NCI-H1436 (cell line): ENCODE results near the gene SPAG9.
A peak's percentile ranks its signal among the peaks of the same experiment; 100 is the strongest.
"Not testable (repeated sequence)": the region's sequence is repeated elsewhere in the genome, so short reads cannot be mapped to it uniquely, and the experiment has no call there.

Experiments
- DNase-seq: peaks from one replicate; lab custom pipeline; 2025; lab: John Stamatoyannopoulos, UW

SPAG9 gene

DNA sequence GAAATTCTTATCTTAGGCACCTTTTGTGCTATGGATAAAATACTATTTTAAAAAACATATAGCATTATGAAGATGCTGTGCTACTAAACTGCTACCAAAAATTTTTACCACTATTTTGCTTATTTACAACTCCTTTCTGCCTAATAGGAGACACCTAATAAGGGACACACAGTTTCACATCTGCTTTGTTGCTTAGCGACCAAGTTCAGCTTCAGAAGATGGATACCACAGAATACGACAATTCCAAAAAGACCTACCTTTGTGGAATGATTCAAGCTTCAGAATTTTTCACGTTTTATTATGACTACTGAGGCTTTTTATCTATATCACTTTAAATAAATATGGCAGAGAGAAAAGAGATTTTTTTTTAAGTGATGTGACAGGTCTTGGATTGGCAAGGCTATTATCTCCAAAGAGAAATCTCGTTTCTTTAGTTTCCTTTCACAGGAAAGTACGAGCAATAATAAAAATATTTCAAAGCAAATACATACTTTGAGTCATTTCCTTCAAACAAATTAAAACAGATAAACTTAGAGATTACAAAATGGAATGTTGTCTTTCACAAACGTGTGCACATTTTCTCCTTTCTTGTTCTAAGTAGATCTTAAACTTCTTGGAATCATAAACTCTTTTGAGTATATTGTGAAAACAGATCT, 35.4 kb downstream of the SPAG9 start:
- no peak for DNase-seq

- DNase-seq, result no peak
Measured at GRCh38 chr17:51083981-51084380, 36.7 kb downstream of the SPAG9 start.

DNA sequence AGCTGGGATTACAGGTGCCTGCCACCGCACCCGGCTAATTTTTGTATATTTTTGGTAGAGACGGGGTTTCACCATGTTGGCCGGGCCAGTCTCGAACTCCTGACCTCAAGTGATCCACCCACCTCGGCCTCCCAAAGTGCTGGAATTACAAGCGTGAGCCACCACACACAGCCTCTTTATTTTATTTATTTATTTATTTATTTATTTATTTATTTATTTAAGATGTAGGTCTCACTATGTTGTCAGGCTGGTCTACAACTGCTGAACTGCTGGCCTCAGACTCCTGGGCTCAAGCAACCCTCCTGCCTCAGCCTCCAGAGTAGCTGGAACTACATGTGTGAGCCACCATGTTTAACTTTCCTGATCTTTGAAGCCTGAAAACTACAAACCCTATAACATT, 37.3 kb downstream of the SPAG9 start:
- DNase-seq, result not testable (repeated sequence)

- DNase-seq, result no peak
Measured at GRCh38 chr17:51079049-51079448, 41.6 kb downstream of the SPAG9 start.

GRCh38 chr17:51078009-51078592, 42.6 kb downstream of the SPAG9 start:
- DNase-seq, result no peak

DNA sequence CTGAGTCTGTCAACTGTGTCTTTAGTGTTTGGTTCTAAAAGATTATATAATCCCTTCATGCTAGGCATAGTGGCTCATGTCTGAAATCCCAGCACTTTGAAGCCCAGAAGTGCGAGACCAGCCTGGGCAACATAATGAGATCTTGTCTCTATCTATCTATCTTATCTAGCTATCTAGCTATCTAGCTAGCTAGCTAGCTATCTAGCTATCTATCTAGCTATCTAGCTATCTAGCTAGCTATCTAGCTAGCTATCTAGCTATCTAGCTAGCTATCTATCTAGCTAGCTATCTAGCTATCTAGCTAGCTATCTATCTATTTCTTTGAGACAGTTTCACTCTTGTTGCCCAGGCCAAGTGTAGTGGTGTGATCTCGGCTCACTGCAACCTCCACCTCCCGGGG, 43.8 kb downstream of the SPAG9 start:
- no peak for DNase-seq

DNA sequence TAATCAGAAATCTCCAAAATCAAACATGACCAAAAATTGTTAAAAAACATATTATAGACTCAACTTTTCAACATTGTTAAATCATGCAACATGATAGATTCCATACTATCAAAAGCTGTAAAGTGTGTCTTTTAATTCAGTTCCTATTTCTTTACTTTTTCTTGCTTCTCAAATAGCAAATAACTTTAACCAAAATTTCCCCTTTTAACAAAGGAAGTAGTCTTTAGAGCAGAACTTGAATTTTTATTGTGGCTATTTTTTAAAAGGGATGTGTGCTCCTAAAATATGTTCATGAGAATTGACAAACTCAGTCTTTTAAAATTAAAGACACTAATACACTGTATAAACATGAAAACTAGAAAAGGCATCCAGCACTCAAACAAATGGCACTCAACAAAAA, 49.1 kb downstream of the SPAG9 start:
- DNase-seq, result no peak

DNA sequence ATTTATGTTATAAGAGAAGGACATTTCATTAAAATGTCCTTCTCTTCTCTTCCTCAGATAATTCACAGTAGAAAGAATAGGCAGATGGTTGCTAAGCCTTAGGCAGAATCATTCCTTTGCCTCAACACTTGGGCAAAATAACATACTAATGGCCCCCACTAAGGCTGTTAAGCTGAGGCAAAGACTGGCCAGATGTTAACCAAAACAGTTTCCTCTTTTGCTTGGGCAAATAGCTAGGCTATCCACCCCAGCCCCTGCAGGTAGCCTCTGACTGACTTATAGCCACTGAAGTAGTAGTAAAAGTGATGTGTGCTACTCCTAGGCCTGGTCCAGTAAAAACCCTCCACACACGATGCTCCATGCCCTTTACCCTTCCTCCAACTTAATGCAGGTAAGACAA, 55.2 kb downstream of the SPAG9 start:
- no peak for DNase-seq

DNA sequence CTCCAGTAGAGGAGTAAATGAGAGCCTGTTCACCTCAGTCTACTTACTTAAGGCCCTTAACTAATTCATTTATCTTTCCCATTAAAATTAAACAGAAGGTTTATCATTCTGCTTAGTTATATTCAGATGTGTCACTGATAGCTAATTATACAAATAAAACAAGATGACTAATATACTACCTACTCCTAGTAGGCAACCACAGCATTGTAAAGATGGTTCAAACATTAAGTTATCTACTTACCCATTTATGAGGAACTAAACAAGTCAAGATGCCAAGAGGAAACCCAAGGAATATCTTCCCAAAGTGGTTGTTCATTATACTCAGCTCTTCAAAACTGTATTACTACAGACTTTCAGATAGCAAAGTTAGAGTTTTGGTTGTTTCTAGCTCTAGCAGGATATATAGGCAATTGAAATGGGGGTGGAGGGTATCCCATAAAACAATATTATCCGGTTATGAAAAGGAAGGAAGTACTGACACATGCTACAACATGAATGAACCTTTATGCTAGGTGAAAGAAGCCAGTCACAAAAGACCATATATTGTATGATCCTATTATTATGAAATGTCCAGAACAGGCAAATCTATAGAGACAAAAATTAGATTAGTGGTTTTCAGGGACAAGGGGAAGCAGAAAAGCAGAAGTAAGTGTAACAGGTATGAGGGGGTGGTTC, 56.5 kb downstream of the SPAG9 start:
- no peak for DNase-seq

DNA sequence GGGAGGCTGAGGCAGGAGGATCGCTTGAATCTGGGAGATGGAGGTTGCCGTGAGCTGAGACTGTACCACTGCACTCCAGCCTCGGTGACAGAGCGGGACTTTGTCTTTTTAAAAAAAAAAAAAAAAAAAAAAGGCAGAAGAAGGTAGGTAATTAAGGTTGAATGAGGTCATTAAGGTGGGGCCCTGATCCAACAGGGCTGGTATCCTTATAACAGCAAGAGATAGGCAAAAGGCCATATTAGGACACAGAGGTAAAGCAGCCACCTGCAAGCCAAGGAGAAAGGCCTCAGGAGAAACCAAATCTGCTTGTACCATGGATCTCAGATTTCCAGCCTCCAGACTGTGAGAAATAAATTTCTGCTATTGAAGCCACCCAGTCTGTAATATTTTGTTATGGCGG, 60.3 kb downstream of the SPAG9 start:
- no peak for DNase-seq

DNA sequence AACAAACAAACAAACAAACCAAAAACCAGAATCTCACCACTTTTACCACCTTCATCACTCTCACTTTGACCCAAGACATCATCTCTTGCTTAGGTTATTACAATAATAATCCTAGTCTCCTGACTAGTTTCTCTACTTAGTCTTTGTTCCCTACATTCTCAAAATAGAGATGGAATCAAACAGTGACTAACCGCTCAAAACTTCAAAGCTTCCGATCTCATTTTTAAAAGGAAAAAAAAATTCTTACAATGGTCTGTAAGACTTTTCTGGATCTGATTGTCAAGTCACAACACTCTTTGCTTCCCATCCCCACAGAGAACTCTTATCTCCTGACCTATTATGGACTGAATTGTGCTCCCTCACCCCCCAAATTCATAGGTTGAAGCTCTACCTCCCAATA, 60.9 kb downstream of the SPAG9 start:
- DNase-seq, result no peak

GRCh38 chr17:51057534-51057933, 63.1 kb downstream of the SPAG9 start:
- no peak for DNase-seq

DNA sequence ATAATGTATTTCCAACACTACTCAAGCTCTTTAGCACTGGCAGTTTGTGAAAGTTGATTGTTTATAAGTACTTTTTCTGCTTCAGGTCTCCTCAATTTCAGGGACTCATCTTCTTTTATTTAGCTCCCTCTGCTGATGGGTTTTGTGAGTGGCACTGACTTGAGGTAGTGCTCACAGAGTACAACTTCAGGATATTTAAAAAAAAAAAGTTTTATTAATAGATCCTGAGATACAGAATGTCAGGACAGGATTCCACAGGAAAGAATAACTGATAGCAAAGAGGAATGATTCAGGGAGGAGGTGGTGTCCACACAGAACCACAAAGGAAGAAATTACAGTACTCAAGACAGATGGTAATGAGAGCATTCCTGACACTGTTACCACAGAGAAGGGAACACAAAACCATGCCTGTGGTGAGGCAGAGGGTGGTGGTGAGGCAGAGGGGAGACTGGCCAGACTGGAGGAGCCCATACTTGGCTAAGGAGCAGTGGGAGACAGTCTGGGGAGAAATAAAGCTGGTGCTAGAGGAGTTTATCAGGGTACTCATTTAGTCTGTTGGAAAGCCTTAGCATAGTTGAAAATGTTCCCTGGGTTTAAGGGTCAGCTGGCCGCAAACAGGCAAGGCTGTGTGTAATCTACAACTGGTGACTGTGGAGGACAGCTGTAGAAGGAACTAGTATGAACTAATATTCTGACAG, 63.7 kb downstream of the SPAG9 start:
- DNase-seq, result peak; percentile 40

DNA sequence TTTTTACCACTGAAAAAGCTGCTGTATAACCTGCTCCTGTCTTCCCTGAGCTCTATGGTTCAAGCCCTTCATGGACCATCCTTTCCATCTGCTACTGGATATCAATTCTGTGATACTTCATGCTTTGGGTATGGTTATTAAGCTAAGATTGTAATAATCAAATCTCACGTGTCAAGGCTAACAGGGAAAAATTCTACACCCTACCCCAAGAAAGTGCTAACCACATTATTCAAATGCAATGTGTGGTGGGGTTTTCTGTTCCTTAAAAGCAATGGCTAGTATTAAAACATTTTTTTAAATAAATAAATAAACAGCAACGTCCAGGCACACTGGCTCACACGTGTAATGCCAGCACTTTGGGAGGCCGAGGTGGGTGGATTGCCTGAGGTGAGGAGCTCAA, 65.9 kb downstream of the SPAG9 start:
- no peak for DNase-seq

- DNase-seq, result no peak
Measured at GRCh38 chr17:51052235-51052634, 68.4 kb downstream of the SPAG9 start.

DNA sequence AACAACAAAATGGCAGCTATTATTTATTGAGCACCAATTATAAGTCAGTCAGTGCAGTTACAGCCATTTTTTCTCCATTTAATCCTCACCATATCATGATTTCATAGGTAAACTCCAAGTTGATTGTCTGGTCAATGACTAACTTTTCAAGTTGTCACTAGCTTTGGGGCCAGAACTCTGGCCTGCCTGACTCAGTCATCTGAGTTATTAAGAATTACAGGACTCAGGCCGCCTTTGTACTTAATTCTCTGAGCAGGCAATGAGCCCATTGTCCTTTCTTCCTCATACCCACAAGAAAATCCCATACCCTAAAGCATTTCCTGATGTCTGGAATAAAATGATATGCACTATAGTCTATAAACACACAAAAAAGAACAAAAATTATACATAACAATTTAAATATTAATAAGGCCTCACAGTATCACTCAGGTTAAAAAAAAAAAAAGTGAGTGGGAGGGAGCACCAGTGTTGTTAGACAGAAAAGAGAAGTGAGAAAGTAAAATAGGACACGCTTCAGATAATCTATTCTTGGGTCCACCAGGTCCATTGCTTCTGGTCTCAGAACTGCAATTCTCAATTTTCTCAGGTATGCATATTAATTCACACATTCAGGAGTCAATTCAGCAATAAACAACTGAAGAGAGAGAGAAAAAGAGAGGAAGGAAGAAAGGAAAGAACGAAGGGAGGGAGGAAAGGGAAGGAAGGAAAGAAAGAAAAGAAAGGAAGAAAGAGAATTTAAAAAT, 70.2 kb downstream of the SPAG9 start:
- no peak for DNase-seq

- DNase-seq, result peak; percentile 94
Measured at GRCh38 chr17:51046514-51047384, 73.9 kb downstream of the SPAG9 start.

DNA sequence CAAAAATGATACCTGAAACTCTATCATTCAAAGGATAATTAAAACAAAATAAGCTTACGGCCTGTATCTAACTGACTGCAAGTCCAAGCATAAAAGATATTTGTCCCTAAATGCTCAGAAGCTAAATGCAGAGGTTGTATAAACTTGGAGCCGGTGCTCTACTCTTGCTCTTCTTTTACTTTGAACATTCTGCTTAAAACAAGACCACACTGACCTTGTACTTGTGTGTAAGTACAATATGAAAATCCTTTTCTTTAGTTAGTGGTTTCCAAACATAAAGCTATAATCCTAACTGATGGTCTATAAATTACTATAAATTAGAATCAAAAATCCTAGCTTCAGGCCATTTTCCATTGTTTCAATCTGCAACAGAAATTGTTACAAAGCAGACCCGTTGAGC, 74.6 kb downstream of the SPAG9 start:
- DNase-seq, result no peak

DNA sequence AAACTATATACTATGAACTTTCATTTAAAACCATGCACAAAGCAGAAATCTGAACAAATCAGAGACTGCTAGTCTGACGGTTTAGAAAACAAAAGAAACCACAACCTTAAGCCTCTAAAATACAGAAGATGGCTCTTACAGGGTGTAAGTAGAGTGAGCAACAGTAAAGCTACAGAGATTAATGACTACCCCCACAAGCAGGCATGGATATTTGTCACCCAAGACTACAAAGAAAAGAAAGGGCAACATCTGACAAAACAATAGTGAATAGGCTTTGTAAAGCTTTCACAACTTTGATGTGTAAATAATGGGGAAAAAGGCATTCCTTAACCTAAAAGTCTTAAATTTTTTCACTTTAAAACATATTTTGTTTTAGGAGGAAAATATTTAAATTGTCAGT, 75.0 kb downstream of the SPAG9 start:
- DNase-seq, result no peak

- DNase-seq, result no peak
Measured at GRCh38 chr17:51044976-51045375, 75.7 kb downstream of the SPAG9 start.

GRCh38 chr17:51036084-51036483, 84.6 kb downstream of the SPAG9 start:
- DNase-seq, result no peak
